Measurements from ENCODE around the gene ITPRIPL1.

GRCh38 chr2:96333708-96334107, 8.6 kb downstream of the ITPRIPL1 start:
- no peak for TF ChIP-seq CTCF (IDR thresholded peaks at IDR 0.05; ENCODE audit: low read depth, low read length, poor library complexity, severe bottlenecking)
- no peak for TF ChIP-seq EZH2phosphoT487 (IDR thresholded peaks at IDR 0.05; ENCODE audit: borderline replicate concordance, low read length)

All from DOHH2 (cell line).